Ovary (tissue), 3 donors: ENCODE results near the gene NOS3.

Source experiments
- CTCF ChIP-seq, 3 donors: fragments of 450-650 bp in 2 of 3; fragments of 200-600 bp in 1 of 3; IDR thresholded peaks; one replicate each; pipeline versions ENCODE4 v1.5.1 to v1.8.0; 2016 to 2022; ENCODE audit warnings: antibody characterized with exemption in 3 of 3, mild to moderate bottlenecking in 1 of 3
- POLR2A ChIP-seq: fragments of 450-650 bp; IDR thresholded peaks from one replicate; pipeline ENCODE4 v1.6.1; 2017; ENCODE audit warnings: antibody characterized with exemption, mild to moderate bottlenecking, moderate library complexity
- donor health status: DM: no; HTN: no; CAD: no.

GRCh38 chr7:150957133-150958020, 33.4 kb upstream of the NOS3 start:
- TF ChIP-seq CTCF (IDR thresholded peaks at IDR 0.05): no peak
- no peak for TF ChIP-seq POLR2A
